ENCODE results near the gene CPNE1. TPM values are rescaled to one million over a fixed set of nuclear protein-coding genes. Genes with fewer than 3 reads are reported as not detected.

CPNE1 gene
- total and polyA plus RNA-seq, 2 of the 8 experiments (the other 6 are each of a cell fraction or from before 2014, with no cell fraction given): 294 to 346 TPM

- POLR2A ChIA-PET (ENCODE audit: partially characterized antibody): interaction anchor here (0.6 to 2.1 kb wide), 5 partner anchors 14 to 147 kb away, joined by 3 to 13 read pairs (median 4); partner anchors contain the start of genes ERGIC3 and SPAG4
- no peak overlapping the region for H2AFZ ChIP-seq (ENCODE audit: low read length)
- TF ChIP-seq MAFK (IDR thresholded peaks at IDR 0.05; ENCODE audit: low read depth, low read length) (no peak), CHD1 (IDR thresholded peaks at IDR 0.05; ENCODE audit: low read depth, low read length) (no peak), GTF2F1 (IDR thresholded peaks at IDR 0.05; ENCODE audit: borderline replicate concordance, low read depth, low read length) (no peak), JUN (IDR thresholded peaks at IDR 0.05; ENCODE audit: low read depth, low read length) (no peak), BCL11A (IDR thresholded peaks at IDR 0.05; ENCODE audit: low read depth in 2 of 2, low read length in 2 of 2) (no peak), ZNF274 (IDR thresholded peaks at IDR 0.05; ENCODE audit: borderline replicate concordance, extremely low read depth, low read length) (no peak), EGR1 (IDR thresholded peaks at IDR 0.05; ENCODE audit: borderline replicate concordance, low read depth, low read length) (no peak), JUND (IDR thresholded peaks at IDR 0.05; ENCODE audit: low read length) (no peak), KDM1A (IDR thresholded peaks at IDR 0.05; ENCODE audit: borderline replicate concordance, low read length) (no peak), SP2 (IDR thresholded peaks at IDR 0.05; ENCODE audit: low read length) (no peak), ATF3 (IDR thresholded peaks at IDR 0.05; ENCODE audit: insufficient read depth, low read depth, low read length) (no peak), POLR2A (IDR thresholded peaks at IDR 0.05; ENCODE audit: control extremely low read depth in 1 of 2, low read depth in 2 of 2, low read length in 2 of 2) (no peak), SP4 (IDR thresholded peaks at IDR 0.05; ENCODE audit: low read length) (no peak), CBX8 (IDR thresholded peaks at IDR 0.05; ENCODE audit: borderline replicate concordance, low read depth, low read length) (no peak)
Measured at GRCh38 chr20:35601990-35602389, 62.7 kb downstream of the CPNE1 start.

More at GRCh38 chr20:35601990-35602389, 62.7 kb downstream of the CPNE1 start:
- H3K14ac ChIP-seq (ENCODE audit: insufficient read length): no peak overlapping the region
- H3K18ac ChIP-seq (ENCODE audit: extremely low read depth, low read length): no peak overlapping the region
- no peak overlapping the region for H2AK5ac ChIP-seq (ENCODE audit: low read depth, low read length)
- H3K9ac ChIP-seq (replicated peaks in 1 of 4; ENCODE audit: extremely low read depth in 1 of 4, low read depth in 3 of 4, low read length in 3 of 4): peak overlapping the region in 1 of 4 experiments; percentile 18; a peak in 2 of 7 replicates
- 0 out of 2 replicates have a peak overlapping the region, but pooled peaks have one; percentile 17 for H2BK12ac ChIP-seq (ENCODE audit: low read depth, low read length)
- H3K56ac ChIP-seq (replicated peaks; ENCODE audit: insufficient read length, low read depth, low read length): no peak overlapping the region
- no peak overlapping the region for H4K5ac ChIP-seq (ENCODE audit: insufficient read length, low read depth, low read length)
- CTCF ChIA-PET (ENCODE audit: partially characterized antibody): interaction anchor here (1.4 to 8.3 kb wide), 6 partner anchors 8 to 98 kb away, joined by 3 to 121 read pairs (median 14); partner anchors contain the start of gene SPAG4
- H3K4me2 ChIP-seq (ENCODE audit: insufficient read depth in 1 of 2, low read depth in 2 of 2, low read length in 2 of 2): peak overlapping the region; percentile 75 to 82
- peaks cover 0 to 14% (median 7%) of the 10 kb centered on the region in 4 experiments; a peak in 4 of 7 replicates for H3K4me1 ChIP-seq (replicated peaks in 1 of 4; ENCODE audit: control insufficient read depth in 3 of 4, insufficient read depth in 4 of 4, low read length in 3 of 4)
- FAIRE-seq (no peak), DNase-seq (ENCODE audit: low read depth in 1 of 2, low spot score in 2 of 2) (peak in 1 of 2 experiments; percentile 63)
- H3K23ac ChIP-seq (ENCODE audit: insufficient read length): no peak overlapping the region
- peak overlapping the region; percentile 28 to 66 (median 46) for H3K4me3 ChIP-seq (ENCODE audit: extremely low read depth in 1 of 4, insufficient read depth in 2 of 4, low read depth in 3 of 4, low read length in 4 of 4)
- H3K36me3 ChIP-seq (ENCODE audit: control insufficient read depth in 2 of 4, insufficient read depth in 4 of 4, low read length in 3 of 4): no peaks in the 10 kb centered on the region
- 67% methylated on average over 21 of the region's 30 CpGs; no CpG with 5 or more reads in 1 of the 2 experiments for whole genome bisulfite sequencing, 2 experiments (ENCODE audit: extremely low coverage in 1 of 2, insufficient coverage in 1 of 2, insufficient read length in 1 of 2, insufficient replicate concordance in 2 of 2, low coverage in 1 of 2, low lambda C conversion rate in 2 of 2, missing lambda C conversion rate in 1 of 2)
- no peak overlapping the region for H4K8ac ChIP-seq (ENCODE audit: extremely low read depth, insufficient read depth, low read length)
- peaks cover 11% of the 10 kb centered on the region; the same call in 1 of the 2 replicates for H3K23me2 ChIP-seq (ENCODE audit: low read depth, low read length)
- no peak overlapping the region for H3K27ac ChIP-seq (ENCODE audit: low read depth, low read length)
- H2BK5ac ChIP-seq (ENCODE audit: low read depth, low read length): no peak overlapping the region
- H2BK120ac ChIP-seq (replicated peaks; ENCODE audit: low read depth, low read length): no peak overlapping the region
- H4K91ac ChIP-seq (replicated peaks; ENCODE audit: insufficient read length, low read length): no peak overlapping the region
- H3K79me1 ChIP-seq (ENCODE audit: low read depth, low read length): no peaks in the 10 kb centered on the region
- H2BK20ac ChIP-seq (ENCODE audit: low read length): no peak overlapping the region
- peaks cover 6 to 46% (median 34%) of the 10 kb centered on the region in 4 experiments for H3K27me3 ChIP-seq (replicated peaks in 1 of 4; ENCODE audit: control insufficient read depth in 3 of 4, extremely low read depth in 1 of 4, insufficient read depth in 3 of 4, low read length in 3 of 4)
- no peaks in the 10 kb centered on the region for H3K79me2 ChIP-seq (ENCODE audit: control insufficient read depth in 1 of 2, insufficient read depth in 2 of 2, low read length in 2 of 2)
- H3K9me3 ChIP-seq (ENCODE audit: insufficient read depth in 2 of 2, low read depth in 1 of 2, low read length in 1 of 2): no peaks in the 10 kb centered on the region
- H4K20me1 ChIP-seq (replicated peaks in 1 of 2; ENCODE audit: control insufficient read depth in 1 of 2, insufficient read depth in 2 of 2, low read length in 2 of 2): peaks cover 0 to 2% of the 10 kb centered on the region in 2 experiments
- H3K4ac ChIP-seq (replicated peaks; ENCODE audit: insufficient read length, low read depth, low read length): no peak overlapping the region
- no peak overlapping the region for H2BK15ac ChIP-seq (ENCODE audit: low read length)
